Dedifferentiated amniotic fluid mesenchymal stem cell (primary cell): ENCODE data around the gene FOXF2.

Source experiments
- DNase-seq: peaks from one replicate; pipeline ENCODE4 v3.0.0-alpha.2; 2016; ENCODE audit errors: extremely low spot score

The FOXF2 gene

GRCh38 chr6:1390946-1391799 lies 1.8 kb downstream of the FOXF2 start:
- peak; percentile 21 for DNase-seq

GRCh38 chr6:1391800-1392309 lies 2.5 kb downstream of the FOXF2 start:
- no peak for DNase-seq

DNA sequence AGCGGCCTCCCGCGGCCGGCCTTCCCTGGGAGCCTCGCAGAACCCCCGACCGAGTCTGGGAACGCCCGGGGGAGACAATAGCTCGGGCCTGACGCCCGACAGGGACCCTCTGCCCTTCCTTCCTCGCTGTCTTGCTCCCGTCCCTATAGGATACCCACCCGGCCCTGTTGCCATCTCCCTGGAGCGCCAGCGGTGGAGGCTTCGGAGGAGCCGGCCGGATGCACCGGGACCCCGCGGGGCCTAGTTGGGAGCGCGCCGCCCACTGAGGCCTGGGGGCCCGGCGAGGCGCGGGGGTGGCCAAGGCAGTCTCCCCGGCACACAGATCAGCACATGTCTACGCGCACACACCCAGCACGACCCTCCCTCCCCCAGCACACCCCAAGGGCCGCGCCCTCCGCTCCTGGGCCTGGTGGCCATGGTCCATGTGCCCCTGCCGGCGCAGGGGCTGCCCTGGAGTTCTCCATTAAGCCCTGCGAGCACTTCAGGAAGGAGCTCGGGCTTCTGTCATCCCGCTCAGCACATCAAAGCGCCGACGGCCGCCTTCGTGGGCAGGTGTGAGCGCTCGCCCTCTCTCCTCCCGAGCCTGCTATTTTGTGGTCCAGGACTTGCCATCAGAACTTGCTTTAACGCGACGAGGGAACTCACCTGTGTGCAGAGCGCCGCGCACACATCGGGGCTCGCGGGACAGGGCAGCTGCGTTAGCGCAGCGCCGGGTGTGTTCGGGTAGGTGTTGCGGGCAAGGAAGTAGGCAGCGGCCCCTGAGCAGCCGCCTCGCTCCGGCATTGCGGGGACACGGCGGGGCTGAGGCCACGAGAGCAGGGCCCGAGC lies 3.7 kb downstream of the FOXF2 start:
- DNase-seq: no peak

DNA sequence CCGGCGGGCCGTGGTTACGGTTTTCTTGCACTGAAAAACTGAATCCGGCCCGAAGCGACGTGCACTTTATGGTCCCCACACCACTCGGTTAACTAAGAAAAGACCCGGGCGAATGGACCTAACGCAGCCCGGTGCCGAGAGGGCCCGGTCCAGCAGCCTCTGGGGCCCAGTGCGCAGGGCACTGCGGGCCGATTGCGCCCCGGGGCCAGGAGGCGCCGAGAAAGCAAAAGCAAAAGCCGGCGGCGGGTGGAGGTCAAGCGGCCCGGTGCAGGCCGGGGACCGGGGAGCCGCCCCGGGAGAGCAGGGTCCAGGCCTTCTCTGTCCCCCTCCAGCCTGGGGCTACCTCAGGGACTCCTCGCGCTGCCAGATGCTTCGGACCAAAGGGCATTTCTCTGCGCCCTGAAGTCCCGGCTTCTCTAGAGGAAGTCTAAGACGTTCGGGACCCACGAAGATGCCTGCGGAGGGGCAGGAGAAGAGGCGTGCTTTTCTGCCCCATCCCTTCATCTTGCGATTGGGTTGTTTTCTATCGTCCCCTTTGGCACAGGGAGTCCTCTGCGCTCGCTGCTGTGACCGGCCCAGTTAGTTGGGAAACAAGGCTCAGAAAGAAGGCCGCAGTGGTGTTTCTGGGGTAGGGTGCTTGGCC lies 4.4 kb downstream of the FOXF2 start:
- no peak for DNase-seq

- DNase-seq: no peak
Observed at GRCh38 chr6:1394514-1395463, 5.4 kb downstream of the FOXF2 start.

DNA sequence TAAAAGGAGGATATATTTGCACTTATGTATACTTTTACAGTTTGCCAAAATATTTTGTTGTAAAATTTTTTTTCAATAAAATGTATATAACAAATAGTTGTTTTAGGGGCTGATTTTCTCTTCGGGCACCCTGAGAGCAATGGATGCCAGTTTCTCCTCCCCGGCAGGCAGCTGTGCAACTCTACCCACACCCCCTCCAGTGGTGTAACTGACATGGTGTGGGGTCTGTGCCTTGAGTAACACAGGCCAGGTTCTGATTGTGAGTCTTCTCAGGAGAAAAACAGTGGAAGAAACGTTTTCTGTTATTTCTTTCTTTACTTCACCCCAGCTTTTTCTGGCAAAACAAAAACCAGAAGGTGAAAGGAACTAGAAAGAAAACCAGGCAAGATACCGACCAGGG lies 6.1 kb downstream of the FOXF2 start:
- DNase-seq: no peak

DNA sequence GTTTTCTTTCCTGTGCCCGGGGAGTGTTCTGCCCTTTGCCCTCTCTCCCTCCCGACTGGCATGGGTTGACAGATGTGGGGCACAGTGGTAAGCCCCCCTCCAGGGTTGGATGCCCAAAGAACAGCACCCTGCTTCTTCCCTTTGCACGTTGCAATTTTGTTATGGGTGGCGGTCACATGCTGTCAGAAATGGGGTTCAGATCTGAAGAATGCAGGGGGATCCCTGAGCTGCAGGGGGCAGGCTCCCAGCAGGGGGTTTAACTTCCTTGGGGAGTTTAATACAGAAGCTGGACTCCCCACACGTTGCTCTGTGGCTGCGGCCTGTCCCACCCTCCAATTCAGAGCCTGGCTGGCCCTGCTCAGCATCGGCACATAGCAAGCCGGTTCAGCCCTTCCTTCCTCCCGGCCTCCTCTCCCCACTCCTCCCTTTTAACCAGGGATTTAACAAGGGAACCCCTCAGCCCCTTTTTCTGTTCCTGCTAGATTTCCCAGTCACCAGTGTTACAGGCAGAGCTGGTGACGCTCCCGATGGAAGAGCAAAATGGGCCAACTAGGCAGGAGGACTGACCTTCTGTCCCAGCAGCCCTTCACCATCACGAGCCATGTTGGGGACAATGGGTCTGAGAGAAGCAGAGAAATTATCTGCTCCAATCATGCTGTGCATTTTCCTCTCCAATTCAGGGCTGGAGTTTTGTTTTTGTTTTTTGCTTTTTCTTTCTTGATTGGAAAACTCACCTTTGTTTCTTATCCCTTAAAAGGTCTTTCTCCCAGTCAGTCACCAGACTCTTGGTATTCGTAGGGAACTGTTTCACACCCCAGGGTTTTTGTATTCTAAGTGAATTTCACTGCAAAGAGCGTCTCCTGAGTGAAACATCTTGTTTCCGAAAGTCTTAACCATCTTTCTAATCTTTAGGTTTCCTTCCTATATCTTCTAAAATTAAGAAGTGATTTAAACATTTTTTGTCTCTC lies 6.8 kb downstream of the FOXF2 start:
- DNase-seq: no peak

DNA sequence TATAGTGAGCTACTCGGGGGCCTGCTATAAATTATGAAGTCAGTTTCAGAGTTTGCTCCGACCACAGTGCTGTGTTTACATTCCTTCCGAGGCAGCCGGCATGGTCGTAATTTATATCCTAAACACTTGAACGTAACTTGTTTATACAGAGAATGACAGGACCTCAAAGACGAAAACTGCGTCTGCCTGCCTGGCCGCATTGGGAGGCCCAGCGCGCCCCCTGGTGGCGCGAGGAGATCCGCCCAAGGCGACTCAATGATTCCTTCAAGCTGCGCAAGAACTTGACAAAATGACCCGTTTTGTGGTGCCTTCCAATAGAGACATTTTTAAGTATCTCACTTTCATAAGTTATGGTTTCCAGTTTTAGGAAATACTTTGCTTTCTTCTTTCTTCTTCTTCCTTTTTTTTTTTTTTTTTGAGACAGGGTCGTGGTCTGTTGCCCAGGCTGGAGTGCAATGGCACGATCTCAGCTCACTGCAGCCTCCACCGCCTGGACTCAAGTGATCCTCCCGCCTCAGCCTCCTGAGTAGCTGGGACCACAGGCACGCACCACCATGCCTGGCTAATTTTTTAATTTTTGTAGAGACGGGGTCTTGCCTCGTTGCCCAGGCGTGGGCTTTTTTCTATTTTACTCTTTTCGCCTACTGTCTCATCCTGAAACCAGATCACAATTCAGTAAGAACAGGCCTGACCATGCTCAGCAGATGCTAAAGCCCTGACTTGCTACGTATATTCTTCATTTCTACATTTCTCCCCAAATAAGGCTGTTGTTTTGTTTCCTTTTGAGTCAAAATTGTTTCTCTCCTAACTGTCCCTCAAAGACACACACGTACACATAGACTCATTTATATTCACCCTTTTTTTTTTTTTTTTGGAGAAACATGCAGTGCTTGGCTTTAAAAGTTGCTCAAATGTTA lies 7.8 kb downstream of the FOXF2 start:
- DNase-seq: peak; percentile 82

- no peak for DNase-seq
Observed at GRCh38 chr6:1399085-1399780, 9.9 kb downstream of the FOXF2 start.

- no peak for DNase-seq
Observed at GRCh38 chr6:1400126-1400850, 10.9 kb downstream of the FOXF2 start.

DNA sequence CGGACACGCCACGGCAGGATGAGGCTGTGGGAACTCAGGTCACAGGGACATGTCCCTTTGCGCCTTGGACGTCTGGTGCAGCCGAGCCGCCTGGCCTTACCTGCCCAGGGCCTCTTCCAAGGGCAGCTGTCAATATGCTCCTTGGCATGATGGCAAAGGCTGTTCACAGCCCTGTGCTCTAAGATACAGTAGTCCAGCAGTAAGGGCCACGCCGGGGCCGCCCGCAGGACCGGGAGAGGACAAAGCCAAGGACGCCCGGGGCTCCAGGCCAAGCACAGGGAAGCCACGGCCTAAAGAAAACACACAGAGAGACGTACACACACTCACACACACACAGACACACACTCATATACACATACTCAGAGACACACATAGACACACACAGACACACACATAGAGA lies 13.0 kb downstream of the FOXF2 start:
- DNase-seq: no peak

- DNase-seq: no peak
Observed at GRCh38 chr6:1402868-1403267, 13.5 kb downstream of the FOXF2 start.

DNA sequence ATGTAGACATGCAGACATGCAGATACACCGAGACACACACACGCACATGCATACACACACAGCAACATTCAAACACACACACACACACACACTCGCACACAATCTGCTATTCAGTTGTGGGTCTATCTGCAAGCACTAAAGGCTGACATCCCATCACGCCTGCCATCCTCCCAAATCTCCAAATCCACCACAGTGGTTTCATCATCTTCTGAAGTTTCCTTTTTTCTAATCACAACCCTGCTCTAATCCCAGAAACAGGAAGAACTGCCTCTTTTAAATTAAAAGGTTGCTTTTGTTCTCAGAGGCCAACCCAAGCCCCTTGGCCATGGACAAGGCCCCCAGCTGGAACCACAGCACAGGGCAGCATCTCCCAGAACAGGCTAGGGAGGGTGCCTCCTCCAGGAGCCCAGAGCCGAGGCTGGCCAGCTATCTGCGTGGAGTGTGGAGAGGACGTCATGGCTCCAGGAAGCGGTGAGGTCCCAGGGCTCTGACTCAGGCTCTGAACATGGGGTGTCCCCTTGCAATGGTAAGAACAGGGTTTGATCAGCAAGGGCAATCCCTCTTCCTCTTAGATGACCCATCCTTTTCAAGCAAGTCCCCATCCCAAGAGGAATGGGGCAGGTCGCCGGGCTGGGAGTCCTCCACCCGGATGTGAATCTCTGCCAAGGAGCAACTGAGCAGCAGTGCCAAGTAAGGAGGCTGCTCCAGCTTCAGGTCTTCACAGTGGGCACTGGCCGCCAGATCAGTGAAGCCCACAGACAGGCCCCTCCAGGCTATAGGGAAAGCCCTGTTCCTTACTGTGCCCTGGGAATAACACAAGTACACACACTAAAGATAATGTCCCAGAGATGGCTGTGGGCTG lies 14.7 kb downstream of the FOXF2 start:
- no peak for DNase-seq

DNA sequence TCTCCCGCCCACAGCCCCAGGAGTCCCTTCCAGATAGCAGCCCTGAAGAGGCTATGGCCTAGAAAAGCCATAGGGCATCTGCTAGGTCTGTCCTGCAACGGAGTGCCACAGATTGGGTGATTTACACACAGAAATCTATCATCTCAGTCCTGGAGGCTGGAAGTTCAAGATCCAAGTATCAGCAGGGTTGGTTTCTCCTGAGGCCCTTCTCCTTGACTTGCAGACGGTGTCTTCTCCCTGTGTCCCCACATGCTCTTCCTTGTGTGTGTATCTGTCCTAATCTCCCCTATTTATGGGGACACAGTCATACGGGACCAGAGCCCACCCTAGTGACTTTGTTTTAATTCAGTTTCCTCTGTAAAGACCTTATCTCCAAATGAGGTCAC lies 15.3 kb downstream of the FOXF2 start:
- DNase-seq: no peak

DNA sequence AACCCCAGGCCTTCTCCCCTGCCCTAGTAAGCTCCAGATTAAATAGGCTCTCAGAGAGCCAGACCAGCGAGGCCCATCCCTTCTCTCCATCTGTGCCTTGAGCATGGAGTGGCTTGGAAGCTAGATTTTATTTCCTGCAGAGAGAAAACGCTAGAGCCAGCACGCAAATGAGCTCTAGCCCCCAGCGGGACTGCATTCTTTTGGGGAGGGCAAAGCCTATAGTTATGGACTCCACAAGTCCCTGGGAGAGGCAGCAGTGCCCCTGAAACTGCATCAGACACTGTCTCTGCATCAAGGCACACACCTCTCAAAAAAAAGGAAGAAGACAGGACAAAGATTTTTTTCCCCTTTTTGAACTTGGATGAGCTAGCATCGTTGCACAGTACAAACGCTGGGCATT lies 15.8 kb downstream of the FOXF2 start:
- no peak for DNase-seq

GRCh38 chr6:1406306-1407072 lies 17.1 kb downstream of the FOXF2 start:
- peak; percentile 69 for DNase-seq
